ENCODE results near the gene LRRN2. TPM values are rescaled to one million over a fixed set of nuclear protein-coding genes. Genes with fewer than 3 reads are reported as not detected.
"Not testable (repeated sequence)": the region's sequence is repeated elsewhere in the genome, so short reads cannot be mapped to it uniquely, and the experiment has no call there.

LRRN2 gene
- total RNA-seq, 1 experiment from 2014 or later: 5.8 TPM

- no peak overlapping the region for H3K27ac ChIP-seq (ENCODE audit: insufficient read length, low read depth, low read length)
- H3K27ac Mint-ChIP-seq: peak overlapping the region in 1 of 3 experiments; percentile 9; a peak in 1 of 7 replicates
- no peak overlapping the region for H3K23ac ChIP-seq (ENCODE audit: insufficient read length, low read depth, low read length)
- H3K9me3 Mint-ChIP-seq: peaks cover 0 to 8% of the 10 kb centered on the region in 2 experiments; a peak in 2 of 5 replicates
- no peaks in the 10 kb centered on the region for H4K20me1 ChIP-seq (ENCODE audit: control insufficient read depth, insufficient read depth, insufficient read length)
- no peaks in the 10 kb centered on the region for H3K79me2 ChIP-seq (ENCODE audit: insufficient read depth, low read length)
- peaks cover 2 to 17% of the 10 kb centered on the region in 2 experiments; a peak in 3 of 4 replicates for H3K4me1 Mint-ChIP-seq
- no peaks in the 10 kb centered on the region for H3K9me3 ChIP-seq (ENCODE audit: control insufficient read depth, low read depth, low read length)
- peaks cover 0 to 7% (median 4%) of the 10 kb centered on the region in 3 experiments; a peak in 5 of 7 replicates for H3K36me3 Mint-ChIP-seq (ENCODE audit: insufficient read depth in 1 of 3, low read depth in 3 of 3)
- H3K18ac ChIP-seq (ENCODE audit: insufficient read length, low read depth, low read length): no peak overlapping the region
- H2BK12ac ChIP-seq (ENCODE audit: insufficient read length, low read depth, low read length): no peak overlapping the region
- H2BK20ac ChIP-seq (ENCODE audit: low read depth, low read length, poor library complexity, severe bottlenecking): no peak overlapping the region
- H3K23me2 ChIP-seq (ENCODE audit: insufficient read length, low read depth, low read length, poor library complexity, severe bottlenecking): no peaks in the 10 kb centered on the region
- H3K4me1 ChIP-seq (ENCODE audit: insufficient read depth, low read length): no peaks in the 10 kb centered on the region
- H3K4me2 ChIP-seq (ENCODE audit: insufficient read depth, insufficient read length, low read length): no peak overlapping the region
- no peak overlapping the region for H2AFZ ChIP-seq (ENCODE audit: low read length)
- no peak overlapping the region for H3K9ac ChIP-seq (ENCODE audit: extremely low read depth, insufficient read length, low read length)
- H2BK120ac ChIP-seq (ENCODE audit: low read depth, low read length, poor library complexity, severe bottlenecking): no peak overlapping the region
- H4K91ac ChIP-seq (ENCODE audit: insufficient read length, low read depth, low read length): no peak overlapping the region
- H3K4me3 Mint-ChIP-seq: no peak overlapping the region
- no peaks in the 10 kb centered on the region for H3K27me3 ChIP-seq (ENCODE audit: insufficient read depth, low read length)
- no peak overlapping the region for H4K8ac ChIP-seq (replicated peaks; ENCODE audit: insufficient read length, low read depth, low read length)
- H4K5ac ChIP-seq (ENCODE audit: insufficient read length, low read depth, low read length): no peak overlapping the region
- no peak overlapping the region for H3K4ac ChIP-seq (ENCODE audit: low read depth, low read length)
- H3K27me3 Mint-ChIP-seq (ENCODE audit: low read depth): peaks cover 10% of the 10 kb centered on the region
- no peak overlapping the region; the same call in 1 of the 2 replicates for H3K14ac ChIP-seq (ENCODE audit: insufficient read depth, low read length)
- no peak for DNase-seq
- H3K56ac ChIP-seq (ENCODE audit: insufficient read length, low read depth, low read length): no peak overlapping the region
- H2BK15ac ChIP-seq (ENCODE audit: low read depth, low read length): no peak overlapping the region
- no peak overlapping the region for H3T11ph ChIP-seq (ENCODE audit: low read length)
- no peak overlapping the region for H2AK5ac ChIP-seq (ENCODE audit: insufficient read length, low read length)
- TF ChIP-seq CTCF (conservative IDR thresholded peaks at IDR 0.05): no peak
- no peak overlapping the region for H2BK5ac ChIP-seq (ENCODE audit: insufficient read length, low read length)
- no peaks in the 10 kb centered on the region for H3K79me1 ChIP-seq (ENCODE audit: insufficient read depth, low read depth, low read length, poor library complexity, severe bottlenecking)
- WGBS (ENCODE audit: extremely low coverage, insufficient read length, low lambda C conversion rate): no CpG with 5 or more reads among the region's 19 CpGs
These were observed 55.2 kb downstream of the LRRN2 start for GRCh38 chr1:204630132-204630905.

GRCh38 chr1:204629459-204629858 lies 56.1 kb downstream of the LRRN2 start:
- not testable (repeated sequence) for H3K9ac ChIP-seq (ENCODE audit: extremely low read depth, insufficient read length, low read length); H3K4me1 ChIP-seq (ENCODE audit: insufficient read depth, low read length); H3K18ac ChIP-seq (ENCODE audit: insufficient read length, low read depth, low read length); H2BK5ac ChIP-seq (ENCODE audit: insufficient read length, low read length); H3K27me3 Mint-ChIP-seq (ENCODE audit: low read depth); H3K56ac ChIP-seq (ENCODE audit: insufficient read length, low read depth, low read length); H4K5ac ChIP-seq (ENCODE audit: insufficient read length, low read depth, low read length); H3K27ac ChIP-seq (ENCODE audit: insufficient read length, low read depth, low read length); H3K14ac ChIP-seq (ENCODE audit: insufficient read depth, low read length); H3K27me3 ChIP-seq (ENCODE audit: insufficient read depth, low read length); H3K79me2 ChIP-seq (ENCODE audit: insufficient read depth, low read length); H3K23ac ChIP-seq (ENCODE audit: insufficient read length, low read depth, low read length); H2BK12ac ChIP-seq (ENCODE audit: insufficient read length, low read depth, low read length); H2BK15ac ChIP-seq (ENCODE audit: low read depth, low read length); H2BK20ac ChIP-seq (ENCODE audit: low read depth, low read length, poor library complexity, severe bottlenecking); H3K79me1 ChIP-seq (ENCODE audit: insufficient read depth, low read depth, low read length, poor library complexity, severe bottlenecking); H4K8ac ChIP-seq (replicated peaks; ENCODE audit: insufficient read length, low read depth, low read length); H2BK120ac ChIP-seq (ENCODE audit: low read depth, low read length, poor library complexity, severe bottlenecking); DNase-seq; H3K9me3 Mint-ChIP-seq; H4K20me1 ChIP-seq (ENCODE audit: control insufficient read depth, insufficient read depth, insufficient read length); H3K36me3 Mint-ChIP-seq (ENCODE audit: insufficient read depth in 1 of 3, low read depth in 3 of 3); H3T11ph ChIP-seq (ENCODE audit: low read length); H3K9me3 ChIP-seq (ENCODE audit: control insufficient read depth, low read depth, low read length); H3K4me3 Mint-ChIP-seq; H2AK5ac ChIP-seq (ENCODE audit: insufficient read length, low read length); H3K23me2 ChIP-seq (ENCODE audit: insufficient read length, low read depth, low read length, poor library complexity, severe bottlenecking); H2AFZ ChIP-seq (ENCODE audit: low read length); H3K4ac ChIP-seq (ENCODE audit: low read depth, low read length); H3K27ac Mint-ChIP-seq; H4K91ac ChIP-seq (ENCODE audit: insufficient read length, low read depth, low read length); H3K4me2 ChIP-seq (ENCODE audit: insufficient read depth, insufficient read length, low read length)
- peaks cover 7 to 25% of the 10 kb centered on the region in 2 experiments for H3K4me1 Mint-ChIP-seq
- no CpG with 5 or more reads among the region's 6 CpGs for WGBS (ENCODE audit: extremely low coverage, insufficient read length, low lambda C conversion rate)
